Measurements from ENCODE around the gene GRB10.
A peak's percentile ranks its signal among the peaks of the same experiment; 100 is the strongest.

The GRB10 gene

GRCh38 chr7:50615519-50616080 is 167.1 kb downstream of the GRB10 start:
- Histone ChIP-seq H3K36me3 (ENCODE audit: control insufficient read depth, insufficient read depth, low read length) (no peaks in the 10 kb centered on the region), H3K4me3 (replicated peaks; ENCODE audit: low read depth, low read length) (no peak overlapping the region), H3K27me3 (replicated peaks; ENCODE audit: control insufficient read depth, insufficient read depth, low read length) (no peaks in the 10 kb centered on the region; the same call in 1 of the 2 replicates)
- DNase-seq (ENCODE audit: extremely low read depth, insufficient read length), result no peak
- TF ChIP-seq CTCF (IDR thresholded peaks at IDR 0.05; ENCODE audit: insufficient read depth, low read length, poor library complexity, severe bottlenecking), result no peak

- peak; percentile 46 for TF ChIP-seq CTCF (IDR thresholded peaks at IDR 0.05; ENCODE audit: insufficient read depth, low read length, poor library complexity, severe bottlenecking)
- no peak overlapping the region for H3K4me3 ChIP-seq (replicated peaks; ENCODE audit: low read depth, low read length)
- no peak for DNase-seq (ENCODE audit: extremely low read depth, insufficient read length)
- H3K27me3 ChIP-seq (replicated peaks; ENCODE audit: control insufficient read depth, insufficient read depth, low read length), result no peaks in the 10 kb centered on the region; the same call in 1 of the 2 replicates
- no peaks in the 10 kb centered on the region for H3K36me3 ChIP-seq (ENCODE audit: control insufficient read depth, insufficient read depth, low read length)
These were observed 167.8 kb downstream of the GRB10 start for GRCh38 chr7:50614721-50615518.

GRCh38 chr7:50613473-50613872 is 169.2 kb downstream of the GRB10 start:
- no peak overlapping the region for H3K4me3 ChIP-seq (replicated peaks; ENCODE audit: low read depth, low read length)
- TF ChIP-seq CTCF (IDR thresholded peaks at IDR 0.05; ENCODE audit: insufficient read depth, low read length, poor library complexity, severe bottlenecking), result no peak
- DNase-seq (ENCODE audit: extremely low read depth, insufficient read length), result no peak
- H3K27me3 ChIP-seq (replicated peaks; ENCODE audit: control insufficient read depth, insufficient read depth, low read length), result no peaks in the 10 kb centered on the region; the same call in 1 of the 2 replicates
- H3K36me3 ChIP-seq (ENCODE audit: control insufficient read depth, insufficient read depth, low read length), result no peaks in the 10 kb centered on the region

- Histone ChIP-seq H3K4me3 (replicated peaks; ENCODE audit: low read depth, low read length) (no peak overlapping the region), H3K36me3 (ENCODE audit: control insufficient read depth, insufficient read depth, low read length) (no peaks in the 10 kb centered on the region), H3K27me3 (replicated peaks; ENCODE audit: control insufficient read depth, insufficient read depth, low read length) (no peaks in the 10 kb centered on the region; the same call in 1 of the 2 replicates)
- TF ChIP-seq CTCF (IDR thresholded peaks at IDR 0.05; ENCODE audit: insufficient read depth, low read length, poor library complexity, severe bottlenecking), result no peak
- DNase-seq (ENCODE audit: extremely low read depth, insufficient read length), result no peak
These were observed 170.0 kb downstream of the GRB10 start for GRCh38 chr7:50612704-50613103.

- Histone ChIP-seq H3K27me3 (replicated peaks; ENCODE audit: control insufficient read depth, insufficient read depth, low read length) (no peaks in the 10 kb centered on the region; the same call in 1 of the 2 replicates), H3K36me3 (ENCODE audit: control insufficient read depth, insufficient read depth, low read length) (no peaks in the 10 kb centered on the region), H3K4me3 (replicated peaks; ENCODE audit: low read depth, low read length) (no peak overlapping the region)
- no peak for DNase-seq (ENCODE audit: extremely low read depth, insufficient read length)
- TF ChIP-seq CTCF (IDR thresholded peaks at IDR 0.05; ENCODE audit: insufficient read depth, low read length, poor library complexity, severe bottlenecking), result no peak
These were observed 172.0 kb downstream of the GRB10 start for GRCh38 chr7:50610521-50611277.

All from GM06990 (cell line).